HepG2 (cell line): ENCODE data around the gene CDK3. TPM values are rescaled to one million over a fixed set of nuclear protein-coding genes. Genes with fewer than 3 reads are reported as not detected.

ENCODE experiments used
- ADNP ChIP-seq: sonication (generic); formaldehyde crosslinking; IDR thresholded peaks from 2 replicates; pipeline ENCODE4 v1.4.0; 2020; ENCODE audit warnings: missing genetic modification reagents
- ARNTL ChIP-seq: sonication (generic); formaldehyde crosslinking; IDR thresholded peaks from 2 replicates; pipeline ENCODE4 v1.4.0; 2020; ENCODE audit warnings: mild to moderate bottlenecking, missing genetic modification reagents
- DPF2 ChIP-seq: sonication (generic); formaldehyde crosslinking; IDR thresholded peaks from 2 replicates; pipeline ENCODE4 v1.4.0; 2020; ENCODE audit warnings: mild to moderate bottlenecking, low read depth, missing genetic modification reagents, borderline replicate concordance
- FOXM1 ChIP-seq: sonication (generic); formaldehyde crosslinking; IDR thresholded peaks from 2 replicates; pipeline ENCODE4 v1.5.0; 2020; ENCODE audit warnings: missing genetic modification reagents
- HDAC2 ChIP-seq: sonication (generic); formaldehyde crosslinking; IDR thresholded peaks from 2 replicates; pipeline ENCODE4 v1.4.0; 2020; ENCODE audit warnings: missing genetic modification reagents
- HOXA5 ChIP-seq: sonication (generic); formaldehyde crosslinking; IDR thresholded peaks from 2 replicates; pipeline ENCODE4 v1.4.0; 2020; ENCODE audit warnings: missing genetic modification reagents
- KDM6A ChIP-seq: IDR thresholded peaks from 2 replicates; pipeline ENCODE4 v1.6.1; 2016; ENCODE audit warnings: low read depth
- MED8 ChIP-seq: sonication (generic); formaldehyde crosslinking; IDR thresholded peaks from 2 replicates; pipeline ENCODE4 v1.8.1; 2023; ENCODE audit warnings: mild to moderate bottlenecking, missing genetic modification reagents; ENCODE audit not compliant: insufficient replicate concordance
- MEF2D ChIP-seq: sonication (generic); formaldehyde crosslinking; IDR thresholded peaks from 2 replicates; pipeline ENCODE4 v1.5.1; 2020; ENCODE audit warnings: mild to moderate bottlenecking, missing genetic modification reagents
- NCOA2 ChIP-seq: sonication (generic); formaldehyde crosslinking; IDR thresholded peaks from 2 replicates; pipeline ENCODE4 v1.8.0; 2022; ENCODE audit warnings: inconsistent platforms
- NCOR1 ChIP-seq: fragments of 200-600 bp; sonication (generic); IDR thresholded peaks from 2 replicates; pipeline ENCODE4 v1.7.0; 2017; ENCODE audit warnings: antibody characterized with exemption, low read length, borderline replicate concordance
- NKX3-1 ChIP-seq: sonication (generic); formaldehyde crosslinking; IDR thresholded peaks from 2 replicates; pipeline ENCODE4 v1.5.0; 2020; ENCODE audit warnings: missing genetic modification reagents
- PAF1 ChIP-seq: IDR thresholded peaks from 2 replicates; pipeline ENCODE4 v1.6.1; 2016; ENCODE audit warnings: missing genetic modification reagents, missing compliant biosample characterization
- PHF21A ChIP-seq: sonication (generic); formaldehyde crosslinking; IDR thresholded peaks from 2 replicates; pipeline ENCODE4 v1.5.0; 2020; ENCODE audit warnings: mild to moderate bottlenecking, missing genetic modification reagents
- PRDM15 ChIP-seq: sonication (generic); formaldehyde crosslinking; IDR thresholded peaks from 2 replicates; pipeline ENCODE4 v1.4.0; 2020; ENCODE audit warnings: missing genetic modification reagents
- SALL2 ChIP-seq: sonication (generic); formaldehyde crosslinking; IDR thresholded peaks from 2 replicates; pipeline ENCODE4 v1.8.1; 2023; ENCODE audit warnings: mild to moderate bottlenecking, missing genetic modification reagents, inconsistent platforms
- SIX1 ChIP-seq: sonication (generic); formaldehyde crosslinking; IDR thresholded peaks from 2 replicates; pipeline ENCODE4 v1.4.0; 2020; ENCODE audit warnings: missing genetic modification reagents, borderline replicate concordance
- SMAD3 ChIP-seq: sonication (generic); formaldehyde crosslinking; IDR thresholded peaks from 2 replicates; pipeline ENCODE4 v1.4.0; 2020; ENCODE audit warnings: missing genetic modification reagents
- TGIF2 ChIP-seq: IDR thresholded peaks from 2 replicates; pipeline ENCODE4 v1.6.1; 2016; ENCODE audit warnings: control low read depth, missing compliant biosample characterization
- ZFP90 ChIP-seq: sonication (generic); formaldehyde crosslinking; IDR thresholded peaks from 2 replicates; pipeline ENCODE4 v1.8.0; 2022; ENCODE audit warnings: missing genetic modification reagents, mild to moderate bottlenecking, inconsistent platforms, borderline replicate concordance
- ZMYM2 ChIP-seq: sonication (generic); formaldehyde crosslinking; IDR thresholded peaks from 2 replicates; pipeline ENCODE4 v1.8.0; 2022; ENCODE audit warnings: mild to moderate bottlenecking, missing genetic modification reagents
- ZNF263 ChIP-seq: sonication (generic); formaldehyde crosslinking; IDR thresholded peaks from 2 replicates; pipeline ENCODE4 v1.4.0; 2020; ENCODE audit warnings: missing genetic modification reagents
- ZNF282 ChIP-seq: fragments of 450-650 bp; IDR thresholded peaks from 2 replicates; pipeline ENCODE4 v1.6.1; 2018; ENCODE audit not compliant: partially characterized antibody
- ZNF337 ChIP-seq: sonication (generic); formaldehyde crosslinking; IDR thresholded peaks from 2 replicates; pipeline ENCODE4 v1.5.1; 2020; ENCODE audit warnings: missing genetic modification reagents, low read depth, mild to moderate bottlenecking, borderline replicate concordance
- ZNF552 ChIP-seq: sonication (generic); formaldehyde crosslinking; IDR thresholded peaks from 2 replicates; pipeline ENCODE4 v1.9.0; 2022; ENCODE audit warnings: missing genetic modification reagents, mild to moderate bottlenecking, borderline replicate concordance
- ZNF569 ChIP-seq: sonication (generic); formaldehyde crosslinking; IDR thresholded peaks from 2 replicates; pipeline ENCODE4 v1.5.0; 2020; ENCODE audit warnings: mild to moderate bottlenecking, missing genetic modification reagents, moderate library complexity, borderline replicate concordance
- ZNF670 ChIP-seq: sonication (generic); formaldehyde crosslinking; IDR thresholded peaks from 2 replicates; pipeline ENCODE4 v1.8.0; 2022; ENCODE audit warnings: mild to moderate bottlenecking, missing genetic modification reagents, borderline replicate concordance
- ZNF703 ChIP-seq: sonication (generic); formaldehyde crosslinking; IDR thresholded peaks from 2 replicates; pipeline ENCODE4 v1.5.1; 2020; ENCODE audit warnings: missing genetic modification reagents, mild to moderate bottlenecking, moderate library complexity, borderline replicate concordance
- ZNF777 ChIP-seq: sonication (generic); formaldehyde crosslinking; IDR thresholded peaks from 2 replicates; pipeline ENCODE4 v1.4.0; 2020; ENCODE audit warnings: missing genetic modification reagents
- ZNF792 ChIP-seq: IDR thresholded peaks from 2 replicates; pipeline ENCODE4 v1.6.1; 2016
- ZNF850 ChIP-seq: sonication (generic); formaldehyde crosslinking; conservative IDR thresholded peaks from 2 replicates; pipeline ENCODE4 v1.9.0; 2021; ENCODE audit warnings: mild to moderate bottlenecking, missing genetic modification reagents
- ZNF878 ChIP-seq: sonication (generic); formaldehyde crosslinking; IDR thresholded peaks from 2 replicates; pipeline ENCODE4 v1.8.1; 2023; ENCODE audit warnings: mild to moderate bottlenecking, missing genetic modification reagents, moderate library complexity
- polyA plus RNA-seq, 8 experiments: library from polyadenylated mRNA; depleted of rRNA in 3 of 8; stranded (reverse) in 7 of 8; unstranded in 1 of 8; fragments of >200 nt; fragmentation: Illumina TruSeq in 4 of 8; extraction: Trizol in 4 of 8; gene quantifications; 2 replicates each; pipeline versions ENCODE4 v1.2.1 to v1.2.3, GENCODE V29; 2011 to 2016; ENCODE audit warnings: low read depth in 4 of 8, missing spikeins in 1 of 8, mixed read lengths in 1 of 8; ENCODE audit not compliant: insufficient read depth in 1 of 8
- total RNA-seq, 5 experiments: library from RNA; depleted of rRNA; stranded (reverse); fragments of >200 nt; fragmentation: Illumina TruSeq; extraction: Trizol; gene quantifications; 2 replicates each; pipeline ENCODE4 v1.2.3, GENCODE V29; 2016; ENCODE audit warnings: low read depth in 1 of 5

CDK3 gene
- total and polyA plus RNA-seq, 2 of the 13 experiments (the other 11 are each of a cell fraction or from before 2014, with no cell fraction given), result 5.8 to 11.4 TPM

DNA sequence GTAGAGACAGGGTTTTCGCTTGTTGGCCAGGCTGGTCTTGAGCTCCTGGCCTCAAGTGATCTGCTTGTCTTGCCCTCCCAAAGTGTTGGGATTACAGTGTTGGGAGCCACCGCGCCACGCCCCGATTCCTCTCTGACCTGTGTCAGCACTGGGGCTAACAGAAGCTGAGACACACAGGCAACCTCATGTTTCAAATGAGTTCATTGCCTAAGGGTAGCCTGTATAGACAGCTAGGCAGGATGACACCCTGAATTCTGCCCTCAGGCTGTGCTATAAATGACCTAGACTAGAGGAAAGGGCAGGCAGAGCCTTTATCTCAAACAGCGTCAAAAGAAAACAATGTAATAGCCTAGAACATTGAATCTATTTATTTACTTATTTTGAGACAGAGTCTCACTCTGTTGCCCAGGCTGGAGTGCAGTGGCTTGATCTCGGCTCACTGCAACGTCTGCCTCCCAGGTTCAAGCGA, 2.3 kb upstream of the CDK3 start (continued):
- TF ChIP-seq TGIF2 (CRISPR knock-in tag) (no peak), NCOR1 (no peak; the same call in 1 of the 2 replicates), HOXA5 (no peak; the same call in 1 of the 2 replicates), ZNF263 (CRISPR knock-in tag) (0 out of 2 replicates have a peak, but pooled peaks have one; percentile 8), KDM6A (no peak), SALL2 (CRISPR knock-in tag) (no peak), ZNF850 (CRISPR knock-in tag) (no peak), ZNF337 (CRISPR knock-in tag) (0 out of 2 replicates have a peak, but pooled peaks have one; percentile 44), SIX1 (CRISPR knock-in tag) (no peak; the same call in 1 of the 2 replicates), ARNTL (CRISPR knock-in tag) (peak; percentile 78; the same call in 1 of the 2 replicates), FOXM1 (CRISPR knock-in tag) (no peak), NKX3-1 (CRISPR knock-in tag) (no peak), NCOA2 (CRISPR knock-in tag) (no peak), PRDM15 (CRISPR knock-in tag) (no peak), PAF1 (CRISPR knock-in tag) (no peak), SMAD3 (CRISPR knock-in tag) (no peak), ZNF552 (no peak), ZNF878 (CRISPR knock-in tag) (no peak; the same call in 1 of the 2 replicates), MED8 (CRISPR knock-in tag) (no peak), ZNF777 (CRISPR knock-in tag) (no peak), ZNF703 (CRISPR knock-in tag) (no peak), ZNF282 (no peak), MEF2D (CRISPR knock-in tag) (peak; percentile 87), ZMYM2 (CRISPR knock-in tag) (peak; percentile 19; the same call in 1 of the 2 replicates), ZFP90 (CRISPR knock-in tag) (no peak), ZNF792 (CRISPR knock-in tag) (no peak), ZNF569 (CRISPR knock-in tag) (no peak), ADNP (CRISPR knock-in tag) (0 out of 2 replicates have a peak, but pooled peaks have one; percentile 15), ZNF670 (CRISPR knock-in tag) (no peak), DPF2 (CRISPR knock-in tag) (0 out of 2 replicates have a peak, but pooled peaks have one; percentile 22), PHF21A (CRISPR knock-in tag) (0 out of 2 replicates have a peak, but pooled peaks have one; percentile 16), HDAC2 (CRISPR knock-in tag) (no peak; the same call in 1 of the 2 replicates)
